ENCODE measurements around the gene TPP1.

The TPP1 gene

DNA sequence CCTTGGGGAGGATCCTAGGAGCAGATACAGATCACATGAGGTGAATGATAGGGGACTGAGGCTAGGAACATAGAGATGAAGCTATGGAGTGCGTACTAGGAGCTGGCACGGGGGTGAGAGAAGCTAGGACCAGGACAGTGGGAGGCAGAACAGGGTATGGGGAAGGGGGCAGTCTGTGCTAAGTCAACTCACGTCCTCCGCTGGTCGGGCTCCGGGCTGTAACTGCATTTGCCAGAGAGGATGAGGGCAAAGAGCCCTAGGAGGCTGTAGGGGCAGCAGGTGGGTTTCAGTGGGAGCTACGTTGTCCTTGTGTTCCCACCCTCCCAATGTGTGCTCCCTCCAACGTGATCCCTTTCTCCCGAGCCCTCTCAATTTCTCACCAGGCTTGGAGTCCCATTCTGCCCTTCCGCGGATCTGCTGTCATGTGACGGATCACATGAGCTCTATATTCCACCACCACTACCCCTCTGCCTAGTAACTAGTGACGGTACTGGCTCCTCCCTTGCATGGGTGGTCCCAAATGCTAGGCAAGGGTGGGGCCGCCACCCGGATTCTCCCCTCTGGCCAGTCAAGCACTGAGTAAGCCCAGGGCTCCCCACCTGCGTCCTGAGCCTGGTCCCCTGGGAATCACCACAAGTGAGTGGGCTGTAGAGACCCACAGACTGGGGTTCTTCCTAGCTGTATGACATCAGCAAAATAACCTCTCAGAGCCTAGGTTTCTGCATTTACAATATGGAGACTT lies at the start of gene TPP1:
TSS of gene TPP1 (minus strand) at position 419 of the 742 bp plus-strand sequence. CDS start at position 397, 22 bp downstream.
- peak within 1 kb of the TSS; percentile 96 for H3K4me3 ChIP-seq (replicated peaks; ENCODE audit: low read depth, low read length)
- DNase-seq (ENCODE audit: extremely low read depth, insufficient read length): peak; percentile 84
- no peaks in the 10 kb centered on the region for H3K27me3 ChIP-seq (replicated peaks; ENCODE audit: control insufficient read depth, insufficient read depth, low read length)
- TF ChIP-seq, protein P1, sequence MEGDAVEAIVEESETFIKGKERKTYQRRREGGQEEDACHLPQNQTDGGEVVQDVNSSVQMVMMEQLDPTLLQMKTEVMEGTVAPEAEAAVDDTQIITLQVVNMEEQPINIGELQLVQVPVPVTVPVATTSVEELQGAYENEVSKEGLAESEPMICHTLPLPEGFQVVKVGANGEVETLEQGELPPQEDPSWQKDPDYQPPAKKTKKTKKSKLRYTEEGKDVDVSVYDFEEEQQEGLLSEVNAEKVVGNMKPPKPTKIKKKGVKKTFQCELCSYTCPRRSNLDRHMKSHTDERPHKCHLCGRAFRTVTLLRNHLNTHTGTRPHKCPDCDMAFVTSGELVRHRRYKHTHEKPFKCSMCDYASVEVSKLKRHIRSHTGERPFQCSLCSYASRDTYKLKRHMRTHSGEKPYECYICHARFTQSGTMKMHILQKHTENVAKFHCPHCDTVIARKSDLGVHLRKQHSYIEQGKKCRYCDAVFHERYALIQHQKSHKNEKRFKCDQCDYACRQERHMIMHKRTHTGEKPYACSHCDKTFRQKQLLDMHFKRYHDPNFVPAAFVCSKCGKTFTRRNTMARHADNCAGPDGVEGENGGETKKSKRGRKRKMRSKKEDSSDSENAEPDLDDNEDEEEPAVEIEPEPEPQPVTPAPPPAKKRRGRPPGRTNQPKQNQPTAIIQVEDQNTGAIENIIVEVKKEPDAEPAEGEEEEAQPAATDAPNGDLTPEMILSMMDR (IDR thresholded peaks at IDR 0.05; ENCODE audit: insufficient read depth, low read length, poor library complexity, severe bottlenecking): no peak
- peaks cover 7% of the 10 kb centered on the region for H3K36me3 ChIP-seq (ENCODE audit: control insufficient read depth, insufficient read depth, low read length)

DNA sequence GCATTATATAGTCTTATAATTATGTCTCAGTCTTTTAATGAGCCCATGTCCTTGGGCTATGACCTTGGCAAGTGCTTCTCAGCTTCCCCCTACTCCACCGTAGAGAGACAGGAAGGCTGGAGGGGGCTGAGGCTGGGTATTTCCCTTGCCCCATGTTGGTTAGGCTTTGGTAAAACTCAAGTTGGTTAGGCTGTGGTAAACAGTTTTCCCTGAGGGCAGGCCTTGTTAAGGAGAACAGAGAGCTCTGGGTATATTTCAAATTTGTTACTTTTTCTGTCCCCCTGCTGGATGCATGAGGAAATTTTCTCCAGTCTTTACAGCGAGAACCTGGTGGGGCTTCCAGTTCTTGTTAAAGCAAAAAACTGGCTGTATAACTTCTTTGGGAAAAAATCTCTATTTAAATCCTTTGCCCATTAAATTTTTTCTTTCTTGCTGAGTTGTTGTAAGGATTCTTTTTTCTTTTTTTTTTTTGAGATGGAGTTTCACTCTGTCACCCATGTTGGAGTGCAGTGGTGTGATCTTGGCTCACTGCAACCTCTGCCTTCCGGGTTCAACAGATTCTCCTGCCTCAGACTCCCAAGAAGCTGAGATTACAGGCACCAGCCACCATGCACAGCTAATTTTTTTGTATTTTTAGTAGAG lies 48.6 kb upstream of the TPP1 start:
- H3K4me3 ChIP-seq (replicated peaks; ENCODE audit: low read depth, low read length): no peak overlapping the region
- H3K36me3 ChIP-seq (ENCODE audit: control insufficient read depth, insufficient read depth, low read length): no peaks in the 10 kb centered on the region
- DNase-seq (ENCODE audit: extremely low read depth, insufficient read length): no peak
- TF ChIP-seq, protein P1 (IDR thresholded peaks at IDR 0.05; ENCODE audit: insufficient read depth, low read length, poor library complexity, severe bottlenecking): peak; percentile 56
- no peaks in the 10 kb centered on the region for H3K27me3 ChIP-seq (replicated peaks; ENCODE audit: control insufficient read depth, insufficient read depth, low read length)

DNA sequence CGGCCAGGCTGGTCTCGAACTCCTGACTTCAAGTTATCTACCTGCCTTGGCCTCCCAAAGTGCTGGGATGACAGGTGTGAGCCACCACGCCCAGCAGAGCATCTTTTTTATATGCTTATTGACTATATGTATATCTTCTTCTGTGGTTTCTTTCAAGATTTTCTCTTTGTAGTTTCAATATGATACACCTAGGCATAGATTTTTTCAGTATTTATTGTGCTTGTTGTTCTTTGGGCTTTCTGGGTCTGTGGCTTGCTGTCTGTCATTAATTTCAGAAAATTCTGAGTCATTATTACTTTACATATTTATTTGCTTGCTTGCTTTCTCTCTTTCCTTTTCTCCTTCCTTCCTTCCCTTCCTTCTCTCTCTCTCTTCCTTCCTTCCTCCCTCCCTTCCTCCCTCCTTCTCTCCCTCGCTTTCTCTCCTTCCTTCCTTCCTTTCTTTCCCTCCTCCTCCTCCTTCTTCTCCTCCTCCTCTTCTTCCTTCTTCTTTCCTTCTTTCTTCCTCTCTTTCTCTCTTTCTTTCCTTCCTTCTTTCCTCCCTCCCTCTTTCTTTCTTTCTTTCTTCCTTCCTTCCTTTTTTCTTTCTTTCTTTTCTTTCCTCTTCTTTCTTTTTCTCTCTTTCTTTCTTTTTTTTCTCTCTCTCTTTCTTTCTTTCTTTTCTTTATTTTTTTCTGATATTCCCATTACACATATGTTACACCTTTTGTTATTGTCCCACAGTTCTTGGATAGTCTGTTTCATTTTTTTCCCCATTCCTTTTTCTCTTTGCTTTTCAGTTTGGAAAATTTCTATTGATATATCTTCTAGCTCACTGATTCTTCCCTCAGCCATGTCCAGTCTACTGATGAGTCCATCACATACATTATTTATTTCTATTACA lies 47.3 kb upstream of the TPP1 start:
- TF ChIP-seq, protein P1 (IDR thresholded peaks at IDR 0.05; ENCODE audit: insufficient read depth, low read length, poor library complexity, severe bottlenecking): no peak
- no peak overlapping the region for H3K4me3 ChIP-seq (replicated peaks; ENCODE audit: low read depth, low read length)
- DNase-seq (ENCODE audit: extremely low read depth, insufficient read length): no peak
- H3K27me3 ChIP-seq (replicated peaks; ENCODE audit: control insufficient read depth, insufficient read depth, low read length): no peaks in the 10 kb centered on the region
- H3K36me3 ChIP-seq (ENCODE audit: control insufficient read depth, insufficient read depth, low read length): no peaks in the 10 kb centered on the region

DNA sequence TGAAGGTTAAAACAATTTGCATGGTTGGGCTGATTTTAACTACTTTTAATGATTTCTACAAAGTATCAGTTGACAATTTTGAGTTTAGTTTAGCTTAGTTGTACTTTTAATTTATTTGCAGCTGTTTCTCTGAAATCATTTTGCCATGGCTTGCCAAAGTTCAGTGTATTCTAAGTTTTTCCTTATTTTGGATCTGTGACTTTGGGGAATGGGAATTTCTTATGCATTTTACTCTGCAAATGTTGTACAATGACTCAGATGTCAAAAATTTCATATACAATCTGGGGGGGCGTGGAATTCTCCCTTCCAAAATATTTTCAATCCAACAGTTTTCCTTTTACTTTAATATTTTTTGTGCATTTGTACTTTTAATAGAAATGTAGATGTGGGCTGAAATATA lies 45.3 kb upstream of the TPP1 start:
- Histone ChIP-seq H3K36me3 (ENCODE audit: control insufficient read depth, insufficient read depth, low read length) (no peaks in the 10 kb centered on the region), H3K4me3 (replicated peaks; ENCODE audit: low read depth, low read length) (no peak overlapping the region), H3K27me3 (replicated peaks; ENCODE audit: control insufficient read depth, insufficient read depth, low read length) (no peaks in the 10 kb centered on the region)
- DNase-seq (ENCODE audit: extremely low read depth, insufficient read length): no peak
- TF ChIP-seq, protein P1 (IDR thresholded peaks at IDR 0.05; ENCODE audit: insufficient read depth, low read length, poor library complexity, severe bottlenecking): no peak

DNA sequence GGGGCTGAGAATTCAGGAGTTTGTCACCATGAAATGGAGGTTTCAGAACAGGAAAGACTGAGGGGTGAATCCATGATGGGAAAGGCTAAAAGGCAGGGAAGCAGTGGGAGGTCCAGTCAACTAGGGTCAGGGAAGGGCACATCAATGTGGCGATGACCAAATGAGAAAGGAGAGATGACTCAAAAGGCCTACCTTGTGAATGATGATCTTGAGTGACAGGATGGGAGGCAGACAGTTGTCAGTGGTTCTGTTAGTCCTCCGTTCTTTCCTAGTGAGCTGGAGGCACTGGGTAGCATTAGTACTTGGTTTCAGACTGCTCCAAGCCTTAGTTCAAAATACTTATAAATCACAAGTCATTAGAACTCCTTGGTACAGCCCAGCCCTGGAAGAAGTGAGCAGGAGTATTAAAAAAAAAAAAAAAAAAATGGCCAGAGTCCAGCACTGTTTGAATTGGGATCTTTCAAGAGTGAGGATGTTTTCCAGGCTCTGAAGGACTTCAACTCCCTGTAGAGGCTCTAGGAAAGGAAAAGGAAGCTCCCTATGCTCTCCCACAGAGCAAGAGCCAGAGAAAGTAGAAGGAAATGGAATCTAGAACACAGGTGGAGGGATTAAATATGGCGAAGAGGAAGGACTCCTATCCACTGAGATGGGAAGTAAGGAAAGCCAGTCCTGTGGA lies 44.7 kb upstream of the TPP1 start:
- H3K4me3 ChIP-seq (replicated peaks; ENCODE audit: low read depth, low read length): no peak overlapping the region
- DNase-seq (ENCODE audit: extremely low read depth, insufficient read length): no peak
- no peaks in the 10 kb centered on the region for H3K36me3 ChIP-seq (ENCODE audit: control insufficient read depth, insufficient read depth, low read length)
- TF ChIP-seq, protein P1 (IDR thresholded peaks at IDR 0.05; ENCODE audit: insufficient read depth, low read length, poor library complexity, severe bottlenecking): no peak
- no peaks in the 10 kb centered on the region for H3K27me3 ChIP-seq (replicated peaks; ENCODE audit: control insufficient read depth, insufficient read depth, low read length)

All from GM06990 (cell line).